ENCODE measurements around the gene CUBN.

The CUBN gene

DNA sequence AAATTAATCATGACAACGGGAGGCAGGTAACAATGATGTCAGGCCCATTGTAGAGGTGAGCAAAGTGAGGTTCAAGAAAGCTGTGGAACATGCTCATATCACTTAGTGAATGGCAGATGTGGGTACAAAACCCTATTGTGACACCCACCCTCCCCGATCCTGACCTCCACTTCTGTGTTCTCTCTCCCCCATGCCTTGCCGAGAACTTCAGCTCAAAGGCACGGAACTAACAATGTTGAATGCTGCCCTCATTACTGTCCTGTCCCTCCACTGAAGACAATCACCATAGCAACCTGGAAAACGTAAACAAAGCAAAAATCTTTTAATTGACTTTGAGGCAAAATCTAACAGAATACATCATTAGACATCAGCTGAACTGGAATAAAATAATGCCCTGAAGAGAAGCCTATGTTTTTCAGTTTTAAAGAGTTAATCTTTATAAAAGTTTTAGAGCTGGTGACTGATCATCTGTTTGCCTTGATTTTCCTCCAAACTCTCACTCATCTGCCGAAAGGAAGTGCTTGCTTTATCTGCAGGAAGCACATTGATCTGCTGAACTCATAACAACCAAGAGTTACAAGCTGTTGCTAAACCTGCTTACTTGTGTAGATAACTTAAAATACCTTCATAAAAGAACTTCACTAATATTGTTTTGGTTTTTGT, 133.6 kb downstream of the CUBN start:
- TF ChIP-seq ZNF274 (IDR thresholded peaks at IDR 0.05; ENCODE audit: low read depth, low read length) (no peak), YY1 (IDR thresholded peaks at IDR 0.05; ENCODE audit: insufficient read depth, insufficient read length) (no peak), SUZ12 (IDR thresholded peaks at IDR 0.05; ENCODE audit: extremely low read depth, insufficient read depth, insufficient read length) (no peak)
- Histone ChIP-seq H3K9ac (ENCODE audit: insufficient read length, low read depth) (no peak overlapping the region), H3K36me3 (ENCODE audit: insufficient read depth, insufficient read length, low read length) (no peaks in the 10 kb centered on the region), H3K4me3 (ENCODE audit: insufficient read length, low read depth) (no peak overlapping the region), H3K4me1 (ENCODE audit: insufficient read depth, insufficient read length) (no peaks in the 10 kb centered on the region), H3K9me3 (ENCODE audit: insufficient read depth, low read length) (peaks cover 3% of the 10 kb centered on the region; the same call in 1 of the 2 replicates), H3K27me3 (ENCODE audit: insufficient read depth, insufficient read length) (no peaks in the 10 kb centered on the region)
- DNase-seq (ENCODE audit: low read depth, low spot score): no peak

DNA sequence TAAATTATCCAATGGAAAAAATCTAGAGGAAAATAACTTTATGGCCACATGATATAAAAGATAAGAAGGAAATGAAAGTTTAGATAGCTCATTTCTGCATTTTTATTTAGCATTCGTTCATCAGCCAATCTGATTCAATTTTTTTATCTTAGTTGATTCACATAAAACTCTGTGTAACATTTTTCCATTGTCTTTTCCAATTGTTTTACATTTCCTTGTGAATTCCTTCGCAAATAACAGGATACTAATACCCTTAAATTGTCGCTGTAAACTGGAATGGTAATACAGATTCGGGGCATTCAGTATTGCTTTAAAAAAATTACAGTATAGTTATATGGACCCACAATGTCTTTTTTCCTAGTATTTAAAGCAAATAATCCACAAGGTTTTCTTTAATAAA, 136.4 kb downstream of the CUBN start:
- Histone ChIP-seq H3K4me1 (ENCODE audit: insufficient read depth, insufficient read length) (no peaks in the 10 kb centered on the region), H3K36me3 (ENCODE audit: insufficient read depth, insufficient read length, low read length) (no peaks in the 10 kb centered on the region), H3K9ac (ENCODE audit: insufficient read length, low read depth) (no peak overlapping the region), H3K9me3 (ENCODE audit: insufficient read depth, low read length) (no peaks in the 10 kb centered on the region), H3K4me3 (ENCODE audit: insufficient read length, low read depth) (no peak overlapping the region), H3K27me3 (ENCODE audit: insufficient read depth, insufficient read length) (no peaks in the 10 kb centered on the region)
- no peak for DNase-seq (ENCODE audit: low read depth, low spot score)
- no peak for TF ChIP-seq SUZ12 (IDR thresholded peaks at IDR 0.05; ENCODE audit: extremely low read depth, insufficient read depth, insufficient read length)
- no peak for TF ChIP-seq YY1 (IDR thresholded peaks at IDR 0.05; ENCODE audit: insufficient read depth, insufficient read length)
- no peak for TF ChIP-seq ZNF274 (IDR thresholded peaks at IDR 0.05; ENCODE audit: low read depth, low read length)

DNA sequence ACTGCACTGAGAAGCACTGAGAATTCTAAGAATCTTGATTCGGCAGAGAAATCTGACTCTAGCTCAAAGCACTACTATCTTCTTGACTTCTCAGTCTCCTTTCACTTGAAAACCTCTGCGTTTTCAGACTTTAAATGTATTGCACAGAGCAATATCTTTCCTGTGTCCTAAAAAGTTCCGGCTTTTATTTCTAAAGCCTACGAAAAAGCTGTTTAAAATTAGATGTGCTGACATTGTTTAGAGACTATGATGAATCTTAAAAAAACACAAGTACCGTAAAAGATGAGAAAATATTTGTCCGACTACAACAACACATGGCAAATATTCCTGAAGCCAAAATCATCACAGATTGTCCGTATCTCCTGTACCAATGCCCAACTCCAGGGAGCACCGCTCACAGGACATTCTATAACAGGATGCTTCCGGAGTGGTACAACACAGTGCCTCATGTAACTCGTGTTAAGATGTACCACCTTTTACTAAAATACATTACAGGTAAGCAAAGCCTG, 136.9 kb downstream of the CUBN start:
- H3K9ac ChIP-seq (ENCODE audit: insufficient read length, low read depth): no peak overlapping the region
- no peaks in the 10 kb centered on the region for H3K4me1 ChIP-seq (ENCODE audit: insufficient read depth, insufficient read length)
- no peaks in the 10 kb centered on the region for H3K36me3 ChIP-seq (ENCODE audit: insufficient read depth, insufficient read length, low read length)
- H3K4me3 ChIP-seq (ENCODE audit: insufficient read length, low read depth): no peak overlapping the region
- H3K27me3 ChIP-seq (ENCODE audit: insufficient read depth, insufficient read length): no peaks in the 10 kb centered on the region
- no peaks in the 10 kb centered on the region for H3K9me3 ChIP-seq (ENCODE audit: insufficient read depth, low read length)
- no peak for TF ChIP-seq ZNF274 (IDR thresholded peaks at IDR 0.05; ENCODE audit: low read depth, low read length)
- no peak for TF ChIP-seq SUZ12 (IDR thresholded peaks at IDR 0.05; ENCODE audit: extremely low read depth, insufficient read depth, insufficient read length)
- no peak for TF ChIP-seq YY1 (IDR thresholded peaks at IDR 0.05; ENCODE audit: insufficient read depth, insufficient read length)
- no peak for DNase-seq (ENCODE audit: low read depth, low spot score)

DNA sequence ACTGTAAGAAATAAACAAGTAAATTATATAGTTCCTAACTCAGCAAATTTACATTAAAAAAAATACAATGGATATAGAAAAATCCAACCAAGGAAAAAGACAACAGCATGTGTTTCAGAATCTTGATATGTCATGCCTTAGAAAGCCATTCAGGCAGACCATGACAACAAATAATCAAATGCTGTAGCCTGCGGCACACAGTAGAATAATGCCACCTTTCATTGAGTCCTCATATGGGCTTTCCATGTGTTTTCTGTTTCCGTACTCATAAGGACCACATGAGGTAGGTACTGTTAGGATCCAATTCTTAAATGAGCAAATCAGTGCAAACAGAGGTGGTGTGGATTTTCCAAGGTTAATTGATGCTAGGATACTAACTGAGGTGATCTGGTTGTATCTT, 138.6 kb downstream of the CUBN start:
- Histone ChIP-seq H3K4me1 (ENCODE audit: insufficient read depth, insufficient read length) (no peaks in the 10 kb centered on the region), H3K36me3 (ENCODE audit: insufficient read depth, insufficient read length, low read length) (no peaks in the 10 kb centered on the region), H3K9me3 (ENCODE audit: insufficient read depth, low read length) (no peaks in the 10 kb centered on the region), H3K4me3 (ENCODE audit: insufficient read length, low read depth) (no peak overlapping the region), H3K27me3 (ENCODE audit: insufficient read depth, insufficient read length) (no peaks in the 10 kb centered on the region), H3K9ac (ENCODE audit: insufficient read length, low read depth) (no peak overlapping the region)
- DNase-seq (ENCODE audit: low read depth, low spot score): no peak
- TF ChIP-seq YY1 (IDR thresholded peaks at IDR 0.05; ENCODE audit: insufficient read depth, insufficient read length) (no peak), ZNF274 (IDR thresholded peaks at IDR 0.05; ENCODE audit: low read depth, low read length) (no peak), SUZ12 (IDR thresholded peaks at IDR 0.05; ENCODE audit: extremely low read depth, insufficient read depth, insufficient read length) (no peak)

DNA sequence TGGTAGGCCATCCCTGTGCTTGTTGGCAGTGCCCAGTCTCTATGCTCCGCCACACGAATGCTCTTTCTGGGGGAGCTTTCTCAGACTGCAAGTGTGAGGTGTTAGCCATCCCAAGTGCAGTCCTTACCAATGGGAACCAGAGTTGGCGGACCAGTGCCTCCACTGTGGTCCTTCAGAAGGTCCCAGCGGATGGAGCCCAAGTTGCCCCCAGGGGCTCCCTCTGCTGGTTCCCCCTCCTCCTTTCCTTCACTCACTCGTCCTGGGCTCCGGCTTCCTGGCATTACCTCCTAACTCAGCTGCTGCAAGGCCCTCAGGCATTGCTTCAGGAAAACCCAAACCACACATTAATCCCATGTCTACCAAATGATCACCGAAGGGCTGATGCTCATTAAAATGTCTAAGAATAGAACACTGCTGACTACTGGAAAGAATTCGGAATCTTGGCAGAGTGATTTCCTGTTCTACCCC, 139.8 kb downstream of the CUBN start:
- H3K4me3 ChIP-seq (ENCODE audit: insufficient read length, low read depth): no peak overlapping the region
- H3K36me3 ChIP-seq (ENCODE audit: insufficient read depth, insufficient read length, low read length): no peaks in the 10 kb centered on the region
- H3K4me1 ChIP-seq (ENCODE audit: insufficient read depth, insufficient read length): no peaks in the 10 kb centered on the region
- H3K27me3 ChIP-seq (ENCODE audit: insufficient read depth, insufficient read length): no peaks in the 10 kb centered on the region
- DNase-seq (ENCODE audit: low read depth, low spot score): no peak
- no peak overlapping the region for H3K9ac ChIP-seq (ENCODE audit: insufficient read length, low read depth)
- no peaks in the 10 kb centered on the region for H3K9me3 ChIP-seq (ENCODE audit: insufficient read depth, low read length)
- TF ChIP-seq ZNF274 (IDR thresholded peaks at IDR 0.05; ENCODE audit: low read depth, low read length) (no peak), YY1 (IDR thresholded peaks at IDR 0.05; ENCODE audit: insufficient read depth, insufficient read length) (no peak), SUZ12 (IDR thresholded peaks at IDR 0.05; ENCODE audit: extremely low read depth, insufficient read depth, insufficient read length) (no peak)

DNA sequence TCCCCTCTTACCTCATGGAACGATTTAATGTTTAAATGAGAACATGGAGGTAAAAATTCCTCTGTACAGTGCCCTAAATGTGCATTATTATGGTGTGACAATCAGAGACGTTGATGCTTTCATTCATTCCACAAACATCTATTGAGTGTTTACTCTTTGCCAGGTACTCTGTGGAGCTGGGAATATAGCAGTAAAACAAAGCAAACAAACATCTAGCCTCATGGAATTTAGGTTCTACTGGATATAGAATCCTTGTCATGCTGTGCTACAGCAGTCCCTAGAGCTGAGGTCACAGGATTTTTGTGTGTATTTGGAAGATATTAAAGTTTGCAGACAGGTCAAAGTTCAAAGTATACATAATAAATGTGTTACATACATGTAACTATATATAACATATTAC, 140.7 kb downstream of the CUBN start:
- no peak for DNase-seq (ENCODE audit: low read depth, low spot score)
- Histone ChIP-seq H3K36me3 (ENCODE audit: insufficient read depth, insufficient read length, low read length) (no peaks in the 10 kb centered on the region), H3K27me3 (ENCODE audit: insufficient read depth, insufficient read length) (no peaks in the 10 kb centered on the region), H3K9me3 (ENCODE audit: insufficient read depth, low read length) (no peaks in the 10 kb centered on the region), H3K9ac (ENCODE audit: insufficient read length, low read depth) (no peak overlapping the region), H3K4me1 (ENCODE audit: insufficient read depth, insufficient read length) (no peaks in the 10 kb centered on the region), H3K4me3 (ENCODE audit: insufficient read length, low read depth) (no peak overlapping the region)
- no peak for TF ChIP-seq SUZ12 (IDR thresholded peaks at IDR 0.05; ENCODE audit: extremely low read depth, insufficient read depth, insufficient read length)
- TF ChIP-seq YY1 (IDR thresholded peaks at IDR 0.05; ENCODE audit: insufficient read depth, insufficient read length): no peak

DNA sequence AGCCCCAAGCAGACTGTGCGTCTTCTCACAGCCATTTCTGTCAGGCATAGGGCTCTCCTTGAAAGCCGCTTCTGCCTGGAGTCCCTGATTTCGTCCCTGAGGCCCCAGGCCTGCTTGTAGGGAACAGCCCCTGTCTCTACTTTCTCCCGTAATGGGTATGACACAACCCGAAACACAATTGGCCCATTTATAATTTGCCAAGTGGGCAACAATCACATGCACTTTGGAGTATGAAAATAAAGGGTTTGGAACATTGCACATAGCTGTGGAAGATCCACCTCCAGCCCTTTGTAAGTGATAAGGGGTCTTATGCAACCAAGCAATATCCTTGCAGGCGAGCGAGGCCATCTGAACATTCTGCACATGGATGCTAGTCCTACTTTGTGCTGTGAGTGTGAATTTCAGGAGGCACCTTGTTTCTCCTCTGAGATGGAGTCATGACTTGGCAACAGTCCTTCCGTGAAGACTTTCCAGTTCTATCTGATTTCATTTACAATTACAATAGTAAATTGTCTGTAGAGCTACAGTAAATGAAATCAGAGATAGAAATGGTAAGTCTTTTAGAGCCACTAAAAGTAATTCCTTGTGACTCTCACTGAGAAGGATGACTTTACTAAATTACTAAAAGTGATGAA, 141.5 kb downstream of the CUBN start:
- no peaks in the 10 kb centered on the region for H3K36me3 ChIP-seq (ENCODE audit: insufficient read depth, insufficient read length, low read length)
- H3K9ac ChIP-seq (ENCODE audit: insufficient read length, low read depth): no peak overlapping the region
- no peaks in the 10 kb centered on the region for H3K4me1 ChIP-seq (ENCODE audit: insufficient read depth, insufficient read length)
- no peak for TF ChIP-seq ZNF274 (IDR thresholded peaks at IDR 0.05; ENCODE audit: low read depth, low read length)
- no peak for TF ChIP-seq SUZ12 (IDR thresholded peaks at IDR 0.05; ENCODE audit: extremely low read depth, insufficient read depth, insufficient read length)
- TF ChIP-seq YY1 (IDR thresholded peaks at IDR 0.05; ENCODE audit: insufficient read depth, insufficient read length): no peak
- H3K9me3 ChIP-seq (ENCODE audit: insufficient read depth, low read length): no peaks in the 10 kb centered on the region
- H3K4me3 ChIP-seq (ENCODE audit: insufficient read length, low read depth): no peak overlapping the region
- no peaks in the 10 kb centered on the region for H3K27me3 ChIP-seq (ENCODE audit: insufficient read depth, insufficient read length)
- no peak for DNase-seq (ENCODE audit: low read depth, low spot score)

Measured in NT2/D1 (cell line).